ENCODE measurements around the gene KIF2B. TPM values are rescaled to one million over a fixed set of nuclear protein-coding genes. Genes with fewer than 3 reads are reported as not detected.
"Not testable (repeated sequence)": the region's sequence is repeated elsewhere in the genome, so short reads cannot be mapped to it uniquely, and the experiment has no call there.

KIF2B gene
- total RNA-seq, 1 experiment from 2014 or later, result not detected

DNA sequence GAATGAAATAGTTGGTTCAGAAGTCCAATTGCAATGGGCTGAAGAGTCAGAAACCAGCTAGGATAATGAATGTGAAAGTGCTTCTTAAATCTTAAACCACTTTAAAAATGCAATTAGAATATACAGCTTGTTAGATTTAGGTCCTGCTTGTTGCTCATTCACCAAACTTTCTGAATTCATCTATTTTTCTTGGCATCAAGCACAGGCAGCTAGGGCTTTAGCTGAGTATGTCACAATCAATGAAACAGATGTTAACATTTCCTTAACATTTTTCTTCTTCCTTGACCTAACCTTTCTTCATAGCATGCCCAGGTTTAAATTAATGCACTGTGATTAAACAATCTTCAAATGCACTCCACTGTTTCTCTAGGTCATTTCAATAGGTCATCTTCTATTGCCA is 14.4 kb downstream of the KIF2B start (continued):
- TF ChIP-seq ELF4 (CRISPR knock-in tag; IDR thresholded peaks at IDR 0.05; ENCODE audit: low read depth) (no peak), CREM (CRISPR knock-in tag; IDR thresholded peaks at IDR 0.05) (no peak), ATF1 (CRISPR knock-in tag; IDR thresholded peaks at IDR 0.05) (no peak), ESRRA (CRISPR knock-in tag; IDR thresholded peaks at IDR 0.05; ENCODE audit: borderline replicate concordance) (no peak), FOXJ3 (CRISPR knock-in tag; IDR thresholded peaks at IDR 0.05; ENCODE audit: borderline replicate concordance) (no peak), EMX1 (CRISPR knock-in tag; IDR thresholded peaks at IDR 0.05) (no peak), HMGA2 (CRISPR knock-in tag; IDR thresholded peaks at IDR 0.05) (no peak), TEAD1 (CRISPR knock-in tag; IDR thresholded peaks at IDR 0.05) (no peak)
- TF ChIP-seq, protein P1, sequence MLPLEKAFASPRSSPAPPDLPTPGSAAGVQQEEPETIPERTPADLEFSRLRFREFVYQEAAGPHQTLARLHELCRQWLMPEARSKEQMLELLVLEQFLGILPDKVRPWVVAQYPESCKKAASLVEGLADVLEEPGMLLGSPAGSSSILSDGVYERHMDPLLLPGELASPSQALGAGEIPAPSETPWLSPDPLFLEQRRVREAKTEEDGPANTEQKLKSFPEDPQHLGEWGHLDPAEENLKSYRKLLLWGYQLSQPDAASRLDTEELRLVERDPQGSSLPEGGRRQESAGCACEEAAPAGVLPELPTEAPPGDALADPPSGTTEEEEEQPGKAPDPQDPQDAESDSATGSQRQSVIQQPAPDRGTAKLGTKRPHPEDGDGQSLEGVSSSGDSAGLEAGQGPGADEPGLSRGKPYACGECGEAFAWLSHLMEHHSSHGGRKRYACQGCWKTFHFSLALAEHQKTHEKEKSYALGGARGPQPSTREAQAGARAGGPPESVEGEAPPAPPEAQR (CRISPR knock-in tag; IDR thresholded peaks at IDR 0.05), result no peak
- TF ChIP-seq, protein P2, sequence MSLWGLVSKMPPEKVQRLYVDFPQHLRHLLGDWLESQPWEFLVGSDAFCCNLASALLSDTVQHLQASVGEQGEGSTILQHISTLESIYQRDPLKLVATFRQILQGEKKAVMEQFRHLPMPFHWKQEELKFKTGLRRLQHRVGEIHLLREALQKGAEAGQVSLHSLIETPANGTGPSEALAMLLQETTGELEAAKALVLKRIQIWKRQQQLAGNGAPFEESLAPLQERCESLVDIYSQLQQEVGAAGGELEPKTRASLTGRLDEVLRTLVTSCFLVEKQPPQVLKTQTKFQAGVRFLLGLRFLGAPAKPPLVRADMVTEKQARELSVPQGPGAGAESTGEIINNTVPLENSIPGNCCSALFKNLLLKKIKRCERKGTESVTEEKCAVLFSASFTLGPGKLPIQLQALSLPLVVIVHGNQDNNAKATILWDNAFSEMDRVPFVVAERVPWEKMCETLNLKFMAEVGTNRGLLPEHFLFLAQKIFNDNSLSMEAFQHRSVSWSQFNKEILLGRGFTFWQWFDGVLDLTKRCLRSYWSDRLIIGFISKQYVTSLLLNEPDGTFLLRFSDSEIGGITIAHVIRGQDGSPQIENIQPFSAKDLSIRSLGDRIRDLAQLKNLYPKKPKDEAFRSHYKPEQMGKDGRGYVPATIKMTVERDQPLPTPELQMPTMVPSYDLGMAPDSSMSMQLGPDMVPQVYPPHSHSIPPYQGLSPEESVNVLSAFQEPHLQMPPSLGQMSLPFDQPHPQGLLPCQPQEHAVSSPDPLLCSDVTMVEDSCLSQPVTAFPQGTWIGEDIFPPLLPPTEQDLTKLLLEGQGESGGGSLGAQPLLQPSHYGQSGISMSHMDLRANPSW (CRISPR knock-in tag; conservative IDR thresholded peaks at IDR 0.05; ENCODE audit: low read depth), result no peak
- TF ChIP-seq, protein P3, sequence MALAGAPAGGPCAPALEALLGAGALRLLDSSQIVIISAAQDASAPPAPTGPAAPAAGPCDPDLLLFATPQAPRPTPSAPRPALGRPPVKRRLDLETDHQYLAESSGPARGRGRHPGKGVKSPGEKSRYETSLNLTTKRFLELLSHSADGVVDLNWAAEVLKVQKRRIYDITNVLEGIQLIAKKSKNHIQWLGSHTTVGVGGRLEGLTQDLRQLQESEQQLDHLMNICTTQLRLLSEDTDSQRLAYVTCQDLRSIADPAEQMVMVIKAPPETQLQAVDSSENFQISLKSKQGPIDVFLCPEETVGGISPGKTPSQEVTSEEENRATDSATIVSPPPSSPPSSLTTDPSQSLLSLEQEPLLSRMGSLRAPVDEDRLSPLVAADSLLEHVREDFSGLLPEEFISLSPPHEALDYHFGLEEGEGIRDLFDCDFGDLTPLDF (CRISPR knock-in tag; IDR thresholded peaks at IDR 0.05), result no peak

DNA sequence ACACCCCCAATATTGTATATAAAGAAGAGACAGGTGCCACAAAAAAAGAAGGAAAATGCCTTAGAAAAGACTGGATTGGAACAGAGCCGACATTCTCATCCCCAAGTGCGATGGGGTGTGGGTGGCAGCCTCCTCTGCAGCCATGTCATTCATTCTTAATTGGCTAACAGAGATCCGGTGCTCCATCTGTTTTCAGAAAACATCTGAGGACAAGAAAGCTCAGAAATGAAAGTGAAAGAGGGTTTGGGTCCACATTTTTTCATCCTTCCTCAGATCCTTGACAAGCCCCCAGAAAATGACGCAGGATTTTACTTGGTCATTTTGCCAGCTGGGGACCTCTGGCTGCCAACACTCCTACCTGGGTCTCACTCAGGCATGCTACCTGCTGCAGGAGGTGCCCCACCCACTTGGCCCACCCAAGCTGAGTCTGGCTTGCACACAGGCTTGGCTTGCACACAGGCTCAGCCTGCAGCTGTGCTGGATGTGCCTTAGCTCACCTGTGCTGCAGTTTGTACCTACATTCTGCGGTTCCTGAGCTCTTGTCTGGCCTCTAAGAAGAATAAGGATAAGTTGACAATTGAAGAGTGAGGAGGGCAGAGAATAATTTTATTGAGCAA is 21.9 kb downstream of the KIF2B start:
- peaks cover 61% of the 10 kb centered on the region for H3K9me3 Mint-ChIP-seq
- no peak for DNase-seq (ENCODE audit: low spot score)
- H3K27ac Mint-ChIP-seq, result no peak overlapping the region
- CTCF ChIA-PET, result no interaction called here
- TF ChIP-seq ZNF121 (CRISPR knock-in tag; IDR thresholded peaks at IDR 0.05), result no peak
- TF ChIP-seq, protein P4, sequence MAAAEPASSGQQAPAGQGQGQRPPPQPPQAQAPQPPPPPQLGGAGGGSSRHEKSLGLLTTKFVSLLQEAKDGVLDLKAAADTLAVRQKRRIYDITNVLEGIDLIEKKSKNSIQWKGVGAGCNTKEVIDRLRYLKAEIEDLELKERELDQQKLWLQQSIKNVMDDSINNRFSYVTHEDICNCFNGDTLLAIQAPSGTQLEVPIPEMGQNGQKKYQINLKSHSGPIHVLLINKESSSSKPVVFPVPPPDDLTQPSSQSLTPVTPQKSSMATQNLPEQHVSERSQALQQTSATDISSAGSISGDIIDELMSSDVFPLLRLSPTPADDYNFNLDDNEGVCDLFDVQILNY (CRISPR knock-in tag; IDR thresholded peaks at IDR 0.05), result no peak
- no peak for ATAC-seq
- H3K4me1 Mint-ChIP-seq, result no peaks in the 10 kb centered on the region
- H3K27me3 Mint-ChIP-seq (ENCODE audit: low read depth), result no peaks in the 10 kb centered on the region
- POLR2A ChIA-PET, result no interaction called here
- peaks cover 59% of the 10 kb centered on the region for H3K36me3 Mint-ChIP-seq
- H3K4me3 Mint-ChIP-seq, result no peak overlapping the region

DNA sequence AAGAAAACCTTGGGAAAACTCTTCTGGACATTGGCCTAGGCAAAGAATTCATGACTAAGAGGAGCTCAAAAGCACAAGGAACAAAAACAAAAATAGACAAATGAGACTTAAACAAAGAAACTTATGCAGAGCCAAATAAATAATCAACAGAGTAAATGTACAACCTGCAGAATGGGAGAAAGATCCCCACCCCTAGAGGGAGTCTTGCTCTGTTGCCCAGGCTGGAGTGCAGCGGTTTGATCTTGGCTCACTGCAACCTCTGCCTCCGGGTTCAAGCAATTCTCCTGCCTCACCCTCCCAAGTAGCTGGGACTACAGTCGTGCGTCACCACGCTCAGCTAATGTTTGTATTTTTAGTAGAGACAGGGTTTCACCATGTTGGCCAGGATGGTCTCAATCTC is 48.4 kb downstream of the KIF2B start:
- H3K4me1 Mint-ChIP-seq; H3K4me3 Mint-ChIP-seq; POLR2A ChIA-PET; DNase-seq (ENCODE audit: low spot score); H3K27ac Mint-ChIP-seq; ATAC-seq; H3K27me3 Mint-ChIP-seq (ENCODE audit: low read depth); CTCF ChIA-PET: not testable (repeated sequence)
- Mint-ChIP-seq H3K9me3 (peaks cover 46% of the 10 kb centered on the region), H3K36me3 (peaks cover 21% of the 10 kb centered on the region)
